ENCODE data around the gene SATB2.

SATB2 gene

DNA sequence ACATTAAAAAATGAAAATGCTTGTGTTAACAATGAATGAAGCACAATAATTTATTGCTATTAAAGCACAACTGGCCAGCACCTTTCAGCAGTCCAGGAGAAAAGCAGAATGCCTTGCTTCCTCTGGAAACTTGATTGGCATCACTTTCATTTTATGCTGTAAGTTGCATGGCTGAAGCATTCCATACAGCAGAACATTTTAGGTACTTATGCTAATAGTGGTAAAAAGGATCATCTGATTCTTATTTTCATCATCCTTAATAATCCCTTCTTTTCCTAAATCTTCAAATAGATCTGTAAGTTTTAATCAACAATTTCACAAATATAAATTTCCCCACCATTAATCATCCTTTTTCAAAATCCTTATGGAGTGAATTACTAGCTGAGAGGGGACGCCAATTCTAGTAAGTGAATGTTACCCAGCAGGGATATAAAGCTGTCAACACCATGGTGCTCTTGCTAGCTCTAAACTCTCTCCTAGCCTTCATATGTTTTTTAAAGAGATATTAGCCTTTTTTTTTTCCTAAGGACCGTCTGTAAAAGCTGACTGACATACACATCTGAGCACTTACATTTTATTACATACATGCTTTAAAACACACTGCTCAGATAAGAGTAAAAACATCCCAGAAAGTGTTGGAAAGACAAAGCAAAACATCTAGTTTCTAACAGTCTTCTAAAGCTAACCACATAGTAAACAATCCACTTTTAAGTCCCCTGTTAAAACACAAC, 5.3 kb downstream of the SATB2 start:
- no peak for DNase-seq (ENCODE audit: low read depth in 2 of 2)

DNA sequence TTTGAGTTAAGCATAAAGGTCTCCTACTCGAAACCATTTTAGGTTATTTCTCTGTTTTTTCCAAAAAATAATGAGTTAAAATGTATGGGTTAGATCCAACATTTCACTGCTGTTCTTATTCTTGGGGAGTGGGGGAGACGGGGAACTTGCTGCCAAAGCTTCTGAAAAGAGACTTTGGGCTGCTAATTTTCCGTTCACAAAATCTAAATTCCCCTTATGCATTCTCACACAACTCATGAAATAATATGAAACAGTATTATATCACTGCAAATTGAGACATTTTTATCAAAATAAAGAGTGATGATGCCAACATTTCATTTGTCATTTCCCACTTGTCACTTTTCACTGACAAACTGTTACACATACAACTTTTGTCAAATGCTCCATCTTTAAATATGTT, 7.8 kb downstream of the SATB2 start:
- no peak for DNase-seq (ENCODE audit: low read depth in 2 of 2)

DNA sequence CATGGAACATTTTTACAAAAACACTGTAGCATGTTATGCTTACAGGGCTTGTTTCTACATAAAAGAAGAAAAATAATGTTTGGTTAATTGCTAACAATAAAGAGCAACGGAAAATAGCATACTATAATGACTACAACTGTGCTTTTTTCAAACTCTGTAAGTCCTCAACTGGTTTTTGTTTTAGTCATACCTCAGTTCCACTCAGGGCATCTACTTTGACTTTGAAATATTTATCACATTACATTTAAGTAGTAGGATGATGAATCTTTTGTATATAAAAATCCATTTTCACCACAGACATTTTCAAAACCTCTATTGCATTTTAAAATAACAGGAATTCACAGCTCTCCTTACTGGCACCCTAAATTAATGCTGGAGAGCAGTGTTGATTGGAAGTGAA, 8.3 kb downstream of the SATB2 start:
- DNase-seq (ENCODE audit: low read depth in 2 of 2): no peak

DNA sequence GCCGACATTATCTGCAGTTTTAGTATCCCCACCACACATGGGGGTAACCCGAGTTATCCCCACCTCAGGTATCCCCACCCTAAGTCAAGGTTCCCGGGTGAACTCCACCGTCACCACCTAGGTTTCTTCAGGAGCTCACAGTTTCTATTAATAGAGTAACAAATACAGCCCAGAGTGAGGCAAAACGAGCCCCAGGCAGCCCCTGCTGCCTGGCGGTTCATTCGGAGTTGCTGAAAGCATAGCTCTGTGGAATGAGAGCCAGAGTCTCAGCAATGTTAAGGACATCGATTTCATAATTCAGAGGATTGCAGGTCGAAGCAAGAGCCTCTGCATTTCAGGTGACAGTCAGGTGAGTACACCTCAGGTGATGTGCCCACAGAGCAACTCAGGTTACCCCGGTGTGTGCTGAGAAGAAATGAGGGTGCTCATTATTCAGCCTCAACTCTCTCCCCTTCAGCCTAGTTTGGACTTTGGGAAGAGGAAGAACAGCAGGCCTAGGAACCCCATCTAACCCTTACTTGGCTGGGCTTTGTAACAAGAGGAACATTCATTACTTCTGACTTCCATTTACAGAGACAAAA, 10.7 kb downstream of the SATB2 start:
- no peak for DNase-seq (ENCODE audit: low read depth in 2 of 2)

DNA sequence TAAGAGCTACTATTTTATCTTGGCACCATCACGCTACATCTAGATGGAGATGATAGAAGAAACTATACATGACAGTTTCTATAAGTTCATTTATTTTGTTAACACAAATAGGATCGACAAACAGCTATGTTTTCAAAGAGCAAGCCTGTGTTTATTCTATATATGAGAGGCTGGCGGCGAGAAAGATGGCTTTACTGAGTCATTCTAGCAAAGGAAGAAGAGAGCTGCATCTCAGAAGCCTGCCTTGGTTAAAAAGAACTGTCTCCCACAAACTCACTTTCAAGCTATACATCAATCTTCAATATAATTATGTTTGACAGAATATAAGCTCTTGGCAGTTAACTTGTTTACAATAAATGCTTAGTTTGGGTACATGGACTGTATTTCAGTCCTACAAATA, 13.0 kb downstream of the SATB2 start:
- DNase-seq (ENCODE audit: low read depth in 2 of 2): no peak

DNA sequence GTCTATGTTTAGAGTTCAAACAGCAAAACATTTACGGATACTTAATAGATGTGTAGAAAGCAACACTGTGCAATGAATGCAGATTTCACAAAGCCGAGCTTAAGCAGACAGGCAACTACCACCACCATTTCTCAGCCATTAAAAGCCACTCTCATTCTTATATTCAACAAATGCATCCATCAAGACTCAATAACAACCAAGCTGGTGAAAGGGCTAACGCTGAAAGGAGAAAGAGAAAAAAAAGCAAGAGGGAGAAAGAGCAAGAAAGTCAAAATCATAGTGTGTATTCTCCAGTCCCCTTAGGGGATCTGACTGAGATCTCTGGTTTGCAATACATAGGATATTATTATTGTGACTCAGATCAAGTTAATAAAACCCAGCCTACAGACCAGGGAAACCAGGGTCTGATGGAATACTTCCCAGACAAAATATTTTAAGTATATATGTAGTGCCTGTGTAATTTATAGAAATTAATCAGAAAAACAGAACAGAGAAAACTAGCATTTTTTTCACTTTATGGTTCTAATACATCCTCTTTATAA, 14.1 kb downstream of the SATB2 start:
- DNase-seq (ENCODE audit: low read depth in 2 of 2): no peak

DNA sequence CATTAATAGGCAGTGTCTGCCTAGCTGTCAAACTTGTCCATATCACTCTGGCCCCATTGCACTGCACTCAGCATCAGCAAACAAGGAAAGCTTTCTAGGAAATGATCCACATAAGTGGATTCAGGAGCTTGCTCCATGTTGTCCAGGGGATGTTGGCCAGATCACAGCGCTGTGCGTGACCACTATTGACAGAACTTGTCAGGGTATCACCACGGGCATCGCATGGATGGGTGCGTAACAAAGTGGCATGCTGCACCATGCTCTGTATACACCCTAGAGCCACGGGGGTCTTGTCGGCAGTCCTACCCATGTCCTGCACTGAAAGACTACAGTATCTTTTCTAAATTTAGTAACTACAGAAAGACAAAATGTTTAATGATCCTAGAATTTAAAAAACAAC, 15.6 kb downstream of the SATB2 start:
- DNase-seq (ENCODE audit: low read depth in 2 of 2): no peak

DNA sequence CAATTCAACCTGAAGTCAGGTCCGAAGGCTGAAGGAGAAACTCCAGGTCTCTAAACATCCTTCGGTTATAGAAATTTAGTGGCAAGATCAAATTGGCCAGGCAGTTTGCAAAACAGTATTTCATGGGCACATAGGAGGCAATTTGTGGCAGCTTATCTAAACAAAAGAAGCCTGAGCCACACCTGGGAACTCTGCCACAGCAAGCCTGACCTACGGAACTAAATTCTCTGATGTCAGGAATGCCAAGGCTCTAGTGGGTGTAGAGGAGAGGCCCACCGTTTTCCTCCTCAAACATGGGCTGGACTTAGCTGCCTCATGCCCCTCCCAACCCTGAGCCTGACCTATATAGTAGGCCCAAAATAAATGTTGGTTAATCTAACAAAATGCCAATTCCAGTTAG, 16.0 kb downstream of the SATB2 start:
- no peak for DNase-seq (ENCODE audit: low read depth in 2 of 2)

DNA sequence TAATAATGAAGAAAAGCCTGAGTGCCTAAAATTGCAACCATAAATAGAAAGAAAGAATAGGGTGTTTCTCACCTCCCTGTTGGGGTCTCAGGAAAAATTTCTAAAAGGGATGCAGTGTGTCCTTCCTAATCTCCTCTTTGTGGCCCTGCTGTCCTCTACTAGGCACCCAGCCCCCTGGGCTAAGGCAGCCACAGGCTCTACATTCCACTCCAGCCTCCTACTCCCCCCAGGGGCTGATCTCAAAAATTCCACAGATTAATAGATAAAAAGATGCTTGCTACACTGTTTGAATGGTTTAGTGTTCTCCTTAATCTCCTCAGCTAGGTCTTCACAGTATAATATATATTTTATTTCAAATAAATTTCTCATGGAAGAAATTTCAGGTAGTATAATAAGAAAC, 17.6 kb downstream of the SATB2 start:
- DNase-seq (ENCODE audit: low read depth in 2 of 2): no peak

DNA sequence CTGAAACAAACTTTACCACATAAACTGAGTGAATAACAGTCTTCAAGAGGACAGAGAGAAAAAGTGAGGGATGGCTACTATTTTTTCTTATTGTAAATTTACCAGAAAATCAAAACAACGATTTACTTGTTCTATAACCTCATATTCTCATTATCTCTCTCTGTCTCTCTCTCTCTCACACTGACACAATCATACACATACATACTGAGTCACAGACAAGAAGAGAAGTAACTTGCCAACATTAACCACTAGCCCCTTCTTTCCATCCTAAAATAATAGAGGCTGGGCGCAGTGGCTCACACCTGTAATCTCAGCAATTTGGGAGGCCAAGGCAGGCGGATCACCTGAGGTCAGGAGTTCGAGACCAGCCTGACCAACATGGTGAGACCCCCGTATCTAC, 18.2 kb downstream of the SATB2 start:
- DNase-seq (ENCODE audit: low read depth in 2 of 2): no peak

DNA sequence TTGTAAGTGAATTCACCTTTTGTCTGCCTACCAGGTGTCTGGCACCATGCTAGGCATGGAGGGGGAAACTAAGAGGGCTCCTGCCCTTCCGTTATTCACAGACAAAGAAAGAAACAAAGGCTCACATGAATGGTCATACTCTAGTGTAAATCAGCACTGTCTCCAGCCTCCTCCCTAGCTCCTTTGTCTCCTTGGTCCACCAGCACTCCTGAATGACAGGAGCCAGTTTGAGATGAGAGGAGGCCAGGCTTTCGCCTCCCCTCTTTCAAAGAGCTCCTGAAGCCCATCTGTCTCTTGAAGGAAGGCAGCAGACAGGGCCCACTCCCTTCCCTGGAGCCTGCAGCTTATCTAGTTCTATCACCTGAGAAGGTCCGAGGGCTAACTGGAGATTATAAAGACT, 18.7 kb downstream of the SATB2 start:
- no peak for DNase-seq (ENCODE audit: low read depth in 2 of 2)

DNA sequence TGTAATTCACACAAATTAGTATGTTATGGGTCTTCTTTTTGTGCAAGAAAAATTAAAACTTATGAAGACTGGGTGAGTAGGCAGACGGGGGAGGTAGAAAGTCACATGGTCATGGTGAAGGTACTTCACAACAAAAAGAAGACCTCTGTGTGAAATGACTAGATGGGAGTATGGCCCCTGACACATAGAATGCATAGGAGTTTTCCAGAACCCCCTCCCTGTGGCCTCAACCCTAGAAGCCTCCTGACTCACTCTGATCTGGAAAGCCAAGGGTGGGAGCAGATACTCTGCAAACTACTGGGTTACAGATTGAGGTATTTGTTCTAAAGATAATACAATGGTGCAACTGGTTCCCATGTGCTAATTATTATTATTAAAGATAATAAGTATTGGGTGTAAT, 23.2 kb downstream of the SATB2 start:
- DNase-seq (ENCODE audit: low read depth in 2 of 2): no peak

DNA sequence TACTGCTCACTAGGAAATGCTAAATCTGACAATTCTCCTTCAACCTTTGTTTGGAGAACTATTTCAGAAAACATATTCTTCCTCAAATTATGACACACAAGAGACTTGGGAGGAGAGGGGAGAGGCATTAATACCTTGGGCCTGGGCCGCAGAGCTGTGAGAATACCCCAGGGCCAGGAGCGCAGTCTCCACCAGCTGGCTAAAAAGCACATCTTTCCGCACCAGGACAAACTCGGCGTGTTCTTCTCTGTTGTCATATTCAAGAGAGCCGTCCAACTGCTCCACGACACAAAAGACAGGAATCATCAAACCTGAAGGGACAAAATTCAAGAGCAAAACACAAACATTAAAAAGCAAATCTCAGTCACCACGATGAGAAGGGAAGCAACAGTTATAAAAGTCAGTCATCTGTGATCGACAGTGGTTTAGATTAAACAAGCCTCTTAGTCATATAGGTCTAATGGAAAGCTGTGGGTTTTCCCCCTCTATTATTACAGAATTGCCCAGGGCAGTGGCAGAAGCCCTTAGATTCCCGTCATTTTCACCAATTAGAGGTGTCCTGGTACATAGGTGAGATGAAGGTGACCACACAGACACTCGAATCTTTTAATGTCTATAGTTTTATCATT, 24.4 kb downstream of the SATB2 start:
- DNase-seq (ENCODE audit: low read depth in 2 of 2): no peak

DNA sequence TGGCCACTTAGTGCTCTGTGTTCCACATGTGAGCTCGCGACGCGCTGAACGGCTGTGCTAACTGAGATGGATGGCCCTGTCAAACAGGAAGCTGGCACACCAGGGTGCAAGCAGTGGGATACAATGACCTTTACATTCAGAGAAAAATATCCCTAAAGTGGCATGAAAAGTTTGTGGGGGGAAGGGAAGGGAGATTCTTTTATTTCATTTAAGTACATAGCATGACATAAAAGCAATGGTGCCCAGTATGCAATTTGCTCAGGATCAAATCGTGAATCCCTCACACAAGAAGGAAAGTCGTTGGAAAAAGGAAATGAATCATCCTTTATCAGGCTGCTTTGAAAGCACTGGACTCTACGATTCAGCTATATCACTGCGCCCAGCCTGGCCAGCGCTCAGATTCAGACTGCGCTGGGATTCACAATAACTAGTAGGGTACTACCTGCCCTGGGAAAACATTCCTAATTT, 26.0 kb downstream of the SATB2 start:
- no peak for DNase-seq (ENCODE audit: low read depth in 2 of 2)

DNA sequence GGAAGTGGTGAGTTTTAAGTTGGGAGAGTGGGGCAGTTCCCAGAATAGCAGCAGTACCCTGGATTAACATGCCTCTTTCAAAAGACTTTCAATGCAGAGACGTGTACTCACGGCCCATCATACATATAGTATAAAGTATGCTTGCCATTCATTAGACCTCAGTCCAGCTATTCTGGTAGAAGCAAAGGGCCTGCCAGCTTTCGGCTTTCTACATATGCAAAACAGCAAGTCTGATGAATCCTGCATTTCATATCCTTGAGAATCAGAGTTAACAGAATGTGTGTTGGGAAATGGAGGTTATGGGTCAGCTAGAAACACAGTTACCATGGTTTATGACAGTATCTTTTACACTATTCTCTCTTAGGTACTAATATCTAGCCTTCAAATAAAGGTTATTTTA, 27.5 kb downstream of the SATB2 start:
- DNase-seq (ENCODE audit: low read depth in 2 of 2): no peak

DNA sequence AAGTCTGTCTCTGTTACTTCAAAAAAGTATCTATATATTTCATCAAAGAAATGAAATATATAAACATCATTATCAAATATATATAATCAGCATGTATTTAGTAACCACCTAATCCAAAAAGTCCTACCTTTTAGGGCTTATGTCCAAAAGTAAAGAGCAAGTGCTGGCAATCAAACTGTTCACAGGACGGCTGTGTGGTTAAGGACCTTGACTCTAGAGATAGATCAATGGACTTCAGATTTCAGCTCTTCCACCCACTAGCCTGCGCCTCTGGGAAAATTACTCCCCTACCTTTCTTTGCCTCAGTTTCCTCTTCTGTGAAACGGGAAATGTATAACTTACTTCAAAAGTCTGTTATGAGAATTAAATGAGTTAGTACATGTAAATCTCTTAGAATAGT, 29.4 kb downstream of the SATB2 start:
- DNase-seq (ENCODE audit: low read depth in 2 of 2): no peak

DNA sequence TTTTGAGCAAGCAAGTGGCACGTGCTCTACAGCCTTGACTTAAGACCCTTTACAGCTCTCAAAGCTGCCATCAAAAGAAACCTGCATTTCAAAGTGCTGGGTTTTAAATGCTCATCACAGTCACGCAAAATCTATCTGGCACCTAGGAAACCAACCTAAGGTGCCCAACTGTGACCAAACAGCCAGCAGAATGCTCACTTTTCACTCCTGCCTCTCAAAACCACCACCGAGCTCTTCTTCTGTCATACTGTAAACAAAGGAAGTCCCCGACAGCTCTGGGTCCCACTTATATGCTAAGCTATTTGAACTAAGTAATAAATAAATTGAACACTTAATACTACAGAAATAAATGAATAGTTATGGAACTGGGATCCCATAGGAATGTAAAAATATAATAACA, 33.6 kb downstream of the SATB2 start:
- no peak for DNase-seq (ENCODE audit: low read depth in 2 of 2)

DNA sequence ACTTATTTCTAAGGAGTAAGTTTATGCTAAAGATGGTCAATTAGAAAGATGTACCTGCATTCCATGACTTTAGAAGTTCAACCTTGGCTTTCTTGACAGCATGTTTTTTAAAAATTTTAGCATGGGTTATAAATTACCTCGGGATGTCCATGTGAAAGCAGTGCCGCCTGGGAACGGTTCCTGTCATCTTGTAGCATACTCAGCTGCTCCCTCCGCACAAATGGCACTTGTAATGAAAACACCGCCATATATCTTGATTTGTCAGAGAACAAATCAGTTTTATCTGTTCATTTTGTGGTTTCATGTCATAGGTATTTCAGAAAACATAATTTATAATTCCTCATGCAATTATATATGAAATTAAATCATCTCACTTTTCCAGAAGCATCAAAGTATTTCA, 38.3 kb downstream of the SATB2 start:
- DNase-seq (ENCODE audit: low read depth in 2 of 2): no peak

DNA sequence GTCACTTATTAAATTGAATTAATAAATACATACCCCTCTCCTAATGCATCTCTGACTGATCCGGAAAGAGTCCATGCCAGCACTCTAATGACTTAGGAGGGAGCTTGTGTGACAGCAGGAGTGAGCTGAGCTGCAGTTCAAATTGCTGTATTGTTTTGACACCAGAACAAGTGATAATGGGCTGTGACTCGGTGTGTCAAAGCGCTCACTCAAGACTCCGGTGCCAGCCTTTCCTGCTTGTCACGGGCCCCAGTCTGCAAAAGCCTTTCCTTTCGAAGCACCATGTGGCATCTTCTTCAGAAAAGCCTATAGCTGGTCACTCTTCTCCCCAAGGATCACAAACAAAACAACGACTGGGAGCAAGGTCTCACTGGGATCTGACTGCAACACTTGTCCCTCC, 43.3 kb downstream of the SATB2 start:
- DNase-seq (ENCODE audit: low read depth in 2 of 2): no peak

DNA sequence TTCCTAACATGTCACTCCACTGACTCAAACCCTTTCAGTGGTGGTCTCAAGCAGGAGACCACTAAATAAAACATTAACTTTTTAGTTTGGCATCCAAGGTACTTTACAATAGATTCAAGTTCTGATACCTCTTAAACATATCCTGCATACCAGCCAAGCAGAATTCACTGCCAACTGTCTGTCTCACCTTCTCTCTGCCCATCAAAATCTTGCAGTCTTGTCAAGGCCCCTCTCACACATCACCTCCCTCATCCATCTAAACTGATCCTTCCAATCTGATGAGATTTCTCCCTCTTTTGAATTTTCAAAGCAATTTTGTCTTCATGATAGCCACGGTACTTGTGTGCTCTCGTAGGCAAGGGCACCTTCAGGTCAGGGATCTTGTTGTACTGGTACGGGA, 43.7 kb downstream of the SATB2 start:
- DNase-seq (ENCODE audit: low read depth in 2 of 2): no peak

DNA sequence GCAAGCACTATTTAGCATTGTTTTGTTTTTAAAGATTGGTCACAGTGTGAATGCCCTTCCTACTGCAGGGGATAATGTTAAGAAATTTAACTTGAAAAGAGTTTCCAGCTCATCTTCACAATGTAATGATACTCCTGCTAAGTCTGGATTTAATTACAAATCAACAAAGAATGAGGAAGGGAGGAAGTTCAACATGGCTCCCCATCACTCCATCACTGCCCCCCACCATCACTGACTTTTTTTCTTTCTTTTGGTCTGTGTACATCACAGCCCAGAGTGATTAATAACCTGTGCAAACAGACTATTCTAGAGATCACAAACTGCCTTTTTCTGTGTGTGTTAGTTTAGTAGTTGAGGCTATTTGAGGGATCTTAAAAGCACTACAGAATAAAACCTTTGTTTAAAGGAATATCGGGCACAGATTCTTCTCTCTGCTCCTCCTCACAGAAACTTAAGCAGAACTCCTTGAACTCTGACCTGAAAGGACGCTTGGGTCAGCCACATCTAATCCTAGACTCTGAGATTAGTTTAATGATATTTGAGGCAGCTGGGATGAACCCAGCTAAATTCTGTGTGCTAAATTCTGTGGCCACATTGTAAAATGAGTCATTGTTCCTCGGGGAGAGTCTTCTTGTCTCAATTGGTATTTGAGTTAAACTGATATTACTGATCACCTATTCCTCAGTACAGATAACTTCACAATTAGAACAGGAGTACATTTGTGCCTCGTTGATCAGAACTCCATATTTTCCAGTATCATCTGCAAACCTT, 47.8 kb downstream of the SATB2 start:
- no peak for DNase-seq (ENCODE audit: low read depth in 2 of 2)

DNA sequence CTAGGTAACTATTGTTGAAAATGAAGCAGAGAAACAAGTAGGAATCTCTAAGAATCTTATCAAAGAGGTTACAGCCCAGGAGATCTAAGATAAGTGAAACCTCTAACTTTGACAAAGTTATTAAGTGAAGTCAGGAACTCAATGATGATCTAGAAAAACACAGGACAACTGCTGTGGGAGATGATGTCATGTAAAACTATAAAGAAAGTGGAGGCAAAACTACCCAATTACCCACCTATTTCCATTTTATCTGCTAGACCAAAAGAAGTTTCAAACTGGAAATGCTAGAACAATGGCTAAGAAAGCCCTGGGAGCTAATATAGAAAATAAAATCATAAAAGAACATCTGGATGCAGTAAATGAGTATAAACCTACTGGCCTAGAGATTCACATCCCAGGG, 50.3 kb downstream of the SATB2 start:
- DNase-seq (ENCODE audit: low read depth in 2 of 2): no peak

All from stimulated activated CD8-positive, alpha-beta memory T cell treated with anti-CD3 and anti-CD28 coated beads, Interleukin-7, amount 100 ng/mL, for 1 hour (primary cell).